Endothelial cell of umbilical vein (primary cell): Measurements from ENCODE around the gene ITPRIP. TPM values are rescaled to one million over a fixed set of nuclear protein-coding genes. Genes with fewer than 3 reads are reported as not detected.
A peak's percentile ranks its signal among the peaks of the same experiment; 100 is the strongest.

Experiments
- BruUV-seq: library from RNA; stranded (reverse); fragments of 400-500 nt; replicated peaks from 2 replicates; lab custom pipeline; 2021; lab: Mats Ljungman, UMichigan
- CTCF ChIA-PET: fragments of 300-600, 350-600 bp; sonication (Branson Sonifier 250); formaldehyde crosslinking; loops from one replicate; lab custom pipeline; 2021; ENCODE audit warnings: antibody characterized with exemption, inconsistent platforms; lab: Charles Lee
- POLR2A ChIA-PET: fragments of 300-600, 350-600 bp; sonication (Branson Sonifier 250); formaldehyde crosslinking; loops from one replicate; lab custom pipeline; 2021; ENCODE audit warnings: antibody characterized with exemption, inconsistent platforms; lab: Charles Lee
- DNase-seq: peaks from one replicate; pipeline ENCODE4 v3.0.0-alpha.2; 2011; ENCODE audit warnings: low read depth, low spot score
- FAIRE-seq: peaks from 2 replicates; lab custom pipeline; 2011; peaks lifted over from hg19 to GRCh38; lab: Jason Lieb, UNC
- H2AFZ ChIP-seq: 2 replicates; pipeline ENCODE4 v1.6.0; 2012; ENCODE audit warnings: low read depth, low read length, control low read depth, inconsistent platforms
- H3K27ac ChIP-seq: 2 replicates; pipeline ENCODE4 v1.5.1; 2011; ENCODE audit warnings: low read depth, mild to moderate bottlenecking, control low read depth, low read length, moderate library complexity; ENCODE audit not compliant: insufficient read depth
- H3K27me3 ChIP-seq, 2 experiments: 2 replicates each; pipeline versions ENCODE4 v1.6.0 to v1.6.1; 2011; ENCODE audit warnings: low read length in 2 of 2, mixed read lengths in 1 of 2; ENCODE audit not compliant: control insufficient read depth in 2 of 2, insufficient read depth in 2 of 2
- H3K36me3 ChIP-seq, 2 experiments: 2 replicates in 1 of 2; 3 replicates in 1 of 2; pipeline ENCODE4 v1.5.1; 2011; ENCODE audit warnings: low read length in 2 of 2, mild to moderate bottlenecking in 1 of 2, moderate library complexity in 1 of 2; ENCODE audit not compliant: control insufficient read depth in 2 of 2, insufficient read depth in 2 of 2; ENCODE audit errors: extremely low read depth in 1 of 2
- H3K4me1 ChIP-seq: 3 replicates; pipeline ENCODE4 v1.5.1; 2011; ENCODE audit warnings: mild to moderate bottlenecking, low read length; ENCODE audit not compliant: control insufficient read depth, insufficient read depth; ENCODE audit errors: extremely low read depth
- H3K4me2 ChIP-seq: 2 replicates; pipeline ENCODE4 v1.6.1; 2011; ENCODE audit warnings: low read length, control low read depth, mixed read lengths; ENCODE audit not compliant: insufficient read depth
- H3K4me3 ChIP-seq, 3 experiments: fragments of 200-600 bp in 1 of 3; sonication (generic), shearing (Covaris generic) in 1 of 3; replicated peaks in 1 of 3; 2 replicates each; pipeline ENCODE4 v1.5.1; 2011 to 2016; ENCODE audit warnings: control low read depth in 3 of 3, low read length in 3 of 3, mild to moderate bottlenecking in 2 of 3, inconsistent platforms in 1 of 3, low read depth in 1 of 3, moderate library complexity in 1 of 3; ENCODE audit not compliant: insufficient read depth in 1 of 3
- H3K79me2 ChIP-seq: 2 replicates; pipeline ENCODE4 v1.6.0; 2012; ENCODE audit warnings: low read length, inconsistent platforms; ENCODE audit not compliant: control insufficient read depth, insufficient read depth
- H3K9ac ChIP-seq: replicated peaks from 2 replicates; pipeline ENCODE3; 2011; ENCODE audit warnings: low read length, control low read depth; ENCODE audit not compliant: insufficient read depth; ENCODE audit errors: extremely low read depth
- H3K9me1 ChIP-seq: replicated peaks from 3 replicates; pipeline ENCODE4 v1.6.0; 2011; ENCODE audit warnings: mild to moderate bottlenecking, low read length; ENCODE audit not compliant: control insufficient read depth, insufficient read depth; ENCODE audit errors: extremely low read depth
- H3K9me3 ChIP-seq: replicated peaks from 2 replicates; pipeline ENCODE4 v1.5.1; 2012; ENCODE audit warnings: low read length, inconsistent platforms; ENCODE audit not compliant: control insufficient read depth, insufficient read depth
- H4K20me1 ChIP-seq: replicated peaks from 2 replicates; pipeline ENCODE3; 2011; ENCODE audit warnings: mild to moderate bottlenecking, low read length; ENCODE audit not compliant: control insufficient read depth, insufficient read depth; ENCODE audit errors: extremely low read depth
- CTCF ChIP-seq, 2 donors: IDR thresholded peaks; 1 replicate in 1 of 2; 2 replicates in 1 of 2; pipeline ENCODE4 v1.5.1; 2011; ENCODE audit warnings: low read length in 2 of 2, mild to moderate bottlenecking in 2 of 2, moderate library complexity in 2 of 2, control low read depth in 1 of 2, inconsistent platforms in 1 of 2, low read depth in 1 of 2; ENCODE audit not compliant: insufficient read depth in 1 of 2; ENCODE audit errors: extremely low read depth in 1 of 2
- EZH2 ChIP-seq: IDR thresholded peaks from 2 replicates; pipeline ENCODE4 v1.6.1; 2012; ENCODE audit warnings: borderline replicate concordance, low read depth, mild to moderate bottlenecking, moderate library complexity, low read length, inconsistent platforms; ENCODE audit not compliant: severe bottlenecking
- FOS ChIP-seq: IDR thresholded peaks from 2 replicates; pipeline ENCODE4 v1.6.1; 2011; ENCODE audit warnings: mild to moderate bottlenecking, low read length, moderate library complexity, borderline replicate concordance; ENCODE audit not compliant: insufficient read depth
- GATA2 ChIP-seq: IDR thresholded peaks from 2 replicates; pipeline ENCODE4 v1.7.0; 2011; ENCODE audit warnings: low read depth, mild to moderate bottlenecking, moderate library complexity, mixed read lengths, low read length; ENCODE audit not compliant: insufficient read length, insufficient read depth
- JUN ChIP-seq: IDR thresholded peaks from 2 replicates; pipeline ENCODE4 v1.6.1; 2011; ENCODE audit warnings: borderline replicate concordance, low read depth; ENCODE audit not compliant: insufficient read length, insufficient read depth
- MAX ChIP-seq: IDR thresholded peaks from 2 replicates; pipeline ENCODE4 v1.6.1; 2011; ENCODE audit not compliant: insufficient read depth, insufficient read length
- MYC ChIP-seq: IDR thresholded peaks from one replicate; pipeline ENCODE4 v1.6.1; 2011; ENCODE audit warnings: mild to moderate bottlenecking, low read depth, low read length
- POLR2A ChIP-seq: IDR thresholded peaks from 2 replicates; pipeline ENCODE4 v1.6.1; 2012; ENCODE audit warnings: low read depth, mild to moderate bottlenecking, control low read depth, low read length
- POLR2AphosphoS5 ChIP-seq: IDR thresholded peaks from 2 replicates; pipeline ENCODE4 v1.6.1; 2012; ENCODE audit warnings: low read depth, mild to moderate bottlenecking, control low read depth, low read length, moderate library complexity; ENCODE audit not compliant: insufficient read depth
- dilution Hi-C: fragments of 300-500 bp; cut with MboI; formaldehyde crosslinking; loops from one replicate; pipeline ENCODE4 v1.15.0; 2019; ENCODE audit warnings: low sequenced_read_pairs; ENCODE audit not compliant: extremely low pct_ligation_motif_present
- intact Hi-C: fragments of 100-400 bp; cut with micrococcal nuclease; formaldehyde crosslinking; loops from one replicate; pipeline ENCODE4 v1.10.0; 2022
- polyA plus RNA-seq, 4 experiments: library from polyadenylated mRNA; depleted of rRNA in 3 of 4; stranded (reverse) in 3 of 4; unstranded in 1 of 4; fragments of >200 nt; gene quantifications; 2 replicates each; pipeline versions ENCODE4 v1.2.1 to v1.2.3, GENCODE V29; 2011 to 2012; ENCODE audit warnings: missing spikeins in 1 of 4
- total RNA-seq: library from RNA; stranded (reverse); gene quantifications from 2 replicates; pipeline ENCODE4 v1.2.3, GENCODE V29; 2021

Gene ITPRIP
- total and polyA plus RNA-seq, 2 donors (not counting 3 experiments of a cell fraction or from before 2014, with no cell fraction given) = 31.4 to 33.2 TPM

GRCh38 chr10:104336821-104337467, 1.3 kb downstream of the ITPRIP start:
- Histone ChIP-seq H3K4me3 (peak overlapping the region; percentile 64 to 99 (median 94)), H3K79me2 (peaks cover 61% of the 10 kb centered on the region), H3K27me3 (no peaks in the 10 kb centered on the region), H4K20me1 (no peaks in the 10 kb centered on the region), H3K27ac (peak overlapping the region; percentile 100), H3K9me3 (no peaks in the 10 kb centered on the region), H3K4me1 (peaks cover 55% of the 10 kb centered on the region), H3K36me3 (peaks cover 2 to 7% of the 10 kb centered on the region in 2 experiments), H3K4me2 (peak overlapping the region; percentile 97), H2AFZ (no peak overlapping the region), H3K9ac (peak overlapping the region; percentile 99), H3K9me1 (no peaks in the 10 kb centered on the region)
- TF ChIP-seq MAX (no peak), JUN (no peak), GATA2 (no peak), MYC (no peak), EZH2 (no peak), POLR2A (no peak), POLR2AphosphoS5 (no peak), FOS (no peak), CTCF (IDR thresholded peaks at IDR 0.05; ENCODE audit: extremely low read depth in 1 of 2, insufficient read depth in 1 of 2, low read depth in 1 of 2, low read length in 2 of 2) (no peak)
- dilution Hi-C loops = no loop called here
- TSS peak; percentile 39 for BruUV-seq
- ChIA-PET POLR2A (interaction anchor here (0.7 to 1.5 kb wide), 4 partner anchors 8 to 68 kb away, joined by 3 to 10 read pairs (median 8); partner anchors contain the start of gene GSTO2), CTCF (interaction anchor here (1.1 to 3.7 kb wide), 7 partner anchors 13 to 45 kb away, joined by 4 to 36 read pairs (median 6); partner anchors contain the start of gene CFAP58)
- FAIRE-seq (no peak), DNase-seq (peak; percentile 47)
- intact Hi-C loops = loop anchor here (1.0 to 10.0 kb wide), 3 partner anchors 32 to 432 kb away; no protein-coding TSS in a partner anchor
